ENCODE measurements around the gene LRWD1. TPM values are rescaled to one million over a fixed set of nuclear protein-coding genes. Genes with fewer than 3 reads are reported as not detected.

The LRWD1 gene
- 11.8 and 13.9 TPM in 2 replicates for total RNA-seq

DNA sequence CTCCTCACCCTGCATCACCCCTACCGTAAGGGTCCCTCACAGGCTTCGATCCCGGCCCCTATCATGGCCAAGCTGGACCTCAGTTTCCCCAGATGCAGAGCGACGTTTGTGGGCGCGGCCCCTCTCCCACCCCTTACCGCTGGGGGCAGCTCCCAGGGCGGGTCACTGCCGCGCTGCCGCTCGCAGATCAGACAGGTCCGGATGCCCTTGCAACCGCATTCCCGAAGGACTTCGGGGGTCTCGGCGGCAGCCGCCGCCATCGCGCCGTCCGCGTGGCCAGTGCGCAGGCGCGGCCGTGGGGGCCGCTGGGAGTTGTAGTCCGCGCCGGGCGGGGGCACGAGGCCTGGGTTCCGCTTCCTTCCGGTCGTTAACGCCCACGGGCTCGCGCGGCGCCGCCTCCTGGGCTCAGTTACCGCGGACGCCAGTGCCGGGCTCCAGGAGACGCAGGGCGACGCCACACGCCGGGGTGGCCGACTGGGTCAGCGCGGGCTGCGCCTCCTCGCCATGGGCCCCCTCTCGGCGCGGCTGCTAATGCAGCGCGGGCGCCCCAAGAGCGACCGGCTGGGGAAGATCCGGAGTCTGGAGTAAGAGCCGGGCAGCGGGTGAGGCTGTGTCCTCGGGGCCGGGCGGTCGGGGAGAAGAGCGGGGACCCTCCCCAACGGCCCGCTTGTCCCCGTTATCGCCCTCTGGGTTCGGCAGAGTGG, at the start of gene LRWD1, which contains the start of gene ALKBH4:
Gene LRWD1, plus strand, starts transcription at position 408 of the 704 bp plus-strand sequence. Its CDS starts 97 bp downstream, at position 505.
Gene ALKBH4, minus strand, starts transcription at position 287 of the 704 bp plus-strand sequence. Its CDS starts 27 bp downstream, at position 260.

GRCh38 chr7:102433219-102434038, 31.4 kb upstream of the LRWD1 start, which contains the start of gene ORAI2:
Gene ORAI2 (plus strand): TSS chr7:102433575. CDS start chr7:102438957, 5,382 bp downstream.

GRCh38 chr7:102478314-102479208, 13.8 kb downstream of the LRWD1 start, which contains the start of gene POLR2J:
Gene POLR2J (minus strand): TSS chr7:102478922. CDS start chr7:102478860, 62 bp downstream.

GRCh38 chr7:102517550-102518147, 52.9 kb downstream of the LRWD1 start, which contains the start of gene RASA4B:
Gene RASA4B (minus strand): TSS chr7:102517777. CDS start chr7:102517710, 67 bp downstream.

Other genes starting within 250 kb of the LRWD1 start
- gene SH2B2, start 178.1 kb upstream of the LRWD1 start, total RNA-seq: 4.6 and 6.7 TPM in 2 replicates
- not detected in 2 replicates for gene SPDYE6, start 108.5 kb upstream of the LRWD1 start, total RNA-seq
- gene PRKRIP1, start 68.6 kb upstream of the LRWD1 start, total RNA-seq: 9.4 and 15.3 TPM in 2 replicates
- 27.7 and 42.7 TPM in 2 replicates for gene ORAI2, start 31.4 kb upstream of the LRWD1 start, total RNA-seq
- 12.0 and 17.9 TPM in 2 replicates for gene ALKBH4, start 121 bp upstream of the LRWD1 start, total RNA-seq
- gene POLR2J, start 13.9 kb downstream of the LRWD1 start, total RNA-seq: 20.0 and 21.8 TPM in 2 replicates
- gene RASA4B, start 52.8 kb downstream of the LRWD1 start, total RNA-seq: 2.6 and 5.3 TPM in 2 replicates
- gene UPK3BL2, start 78.7 kb downstream of the LRWD1 start, total RNA-seq: 0.54 and 3.1 TPM in 2 replicates
- not detected in 2 replicates for gene SPDYE2, start 86.2 kb downstream of the LRWD1 start, total RNA-seq
- 11.2 and 13.5 TPM in 2 replicates for gene POLR2J3, start 107.6 kb downstream of the LRWD1 start, total RNA-seq
- 5.1 and 7.1 TPM in 2 replicates for gene RASA4, start 151.8 kb downstream of the LRWD1 start, total RNA-seq
- gene UPK3BL1, start 177.8 kb downstream of the LRWD1 start, total RNA-seq: 16.7 and 20.5 TPM in 2 replicates
- gene SPDYE2B, start 185.3 kb downstream of the LRWD1 start, total RNA-seq: not detected in 2 replicates
- 1.5 and 2.1 TPM in 2 replicates for gene POLR2J2, start 206.7 kb downstream of the LRWD1 start, total RNA-seq

All from cardiac ventricle fibroblast (primary cell).